Lower leg skin (tissue), 3 donors: ENCODE measurements around the gene ITSN1.

ENCODE experiments used
- POLR2A ChIP-seq, 2 donors: fragments of 450-650 bp; IDR thresholded peaks; one replicate each; pipeline ENCODE4 v1.6.1; 2016 to 2017; ENCODE audit warnings: antibody characterized with exemption in 2 of 2, mild to moderate bottlenecking in 1 of 2, moderate library complexity in 1 of 2
- TF ChIP-seq, protein P1 (sequence below), 3 donors: fragments of 450-650 bp; IDR thresholded peaks; one replicate each; pipeline ENCODE4 v1.5.1; 2016; ENCODE audit warnings: antibody characterized with exemption in 3 of 3, mild to moderate bottlenecking in 3 of 3, moderate library complexity in 2 of 3

DNA sequence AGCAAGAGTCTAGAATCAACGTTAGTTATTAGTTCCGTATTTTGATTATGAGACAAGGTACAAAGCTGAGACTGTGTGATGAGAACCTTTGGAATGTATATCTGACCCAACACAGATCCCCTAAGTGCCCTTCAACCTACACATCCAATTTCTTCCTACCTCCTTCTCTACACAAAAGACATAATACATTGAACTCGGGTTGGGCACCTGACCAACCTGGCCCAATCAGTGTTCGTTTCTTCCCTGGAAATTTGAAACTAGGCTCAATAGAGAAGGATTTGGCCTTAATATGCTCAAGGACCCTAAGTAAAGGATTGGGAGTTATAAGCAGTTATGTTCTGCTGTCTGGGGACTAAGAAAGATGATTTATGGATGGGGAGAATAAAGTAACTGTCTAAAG, 12.1 kb downstream of the ITSN1 start:
- TF ChIP-seq, protein P1, sequence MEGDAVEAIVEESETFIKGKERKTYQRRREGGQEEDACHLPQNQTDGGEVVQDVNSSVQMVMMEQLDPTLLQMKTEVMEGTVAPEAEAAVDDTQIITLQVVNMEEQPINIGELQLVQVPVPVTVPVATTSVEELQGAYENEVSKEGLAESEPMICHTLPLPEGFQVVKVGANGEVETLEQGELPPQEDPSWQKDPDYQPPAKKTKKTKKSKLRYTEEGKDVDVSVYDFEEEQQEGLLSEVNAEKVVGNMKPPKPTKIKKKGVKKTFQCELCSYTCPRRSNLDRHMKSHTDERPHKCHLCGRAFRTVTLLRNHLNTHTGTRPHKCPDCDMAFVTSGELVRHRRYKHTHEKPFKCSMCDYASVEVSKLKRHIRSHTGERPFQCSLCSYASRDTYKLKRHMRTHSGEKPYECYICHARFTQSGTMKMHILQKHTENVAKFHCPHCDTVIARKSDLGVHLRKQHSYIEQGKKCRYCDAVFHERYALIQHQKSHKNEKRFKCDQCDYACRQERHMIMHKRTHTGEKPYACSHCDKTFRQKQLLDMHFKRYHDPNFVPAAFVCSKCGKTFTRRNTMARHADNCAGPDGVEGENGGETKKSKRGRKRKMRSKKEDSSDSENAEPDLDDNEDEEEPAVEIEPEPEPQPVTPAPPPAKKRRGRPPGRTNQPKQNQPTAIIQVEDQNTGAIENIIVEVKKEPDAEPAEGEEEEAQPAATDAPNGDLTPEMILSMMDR (IDR thresholded peaks at IDR 0.05) = no peak
- TF ChIP-seq POLR2A (IDR thresholded peaks at IDR 0.05) = no peak
